Right lobe of liver (tissue), 6 donors: ENCODE data around the gene CDC37. TPM values are rescaled to one million over a fixed set of nuclear protein-coding genes. Genes with fewer than 3 reads are reported as not detected.
A peak's percentile ranks its signal among the peaks of the same experiment; 100 is the strongest.

Experiments
- ATAC-seq, 4 donors: fragments of 200-7000 bp; cut with Tn5 transposase; one replicate each; pipeline ENCODE4 v1.9.1; 2020; ENCODE audit warnings: mild to moderate bottlenecking in 4 of 4, moderate library complexity in 4 of 4
- DNase-seq, 3 donors: peaks; one replicate each; pipeline ENCODE4 v3.0.0-alpha.2; 2020
- H3K27ac ChIP-seq, 3 donors: fragments of 200-600 bp; one replicate each; pipeline ENCODE4 v1.8.0; 2022
- H3K27me3 ChIP-seq, 2 donors: fragments of 200-600 bp; one replicate each; pipeline ENCODE4 v1.8.0; 2022
- H3K36me3 ChIP-seq, 4 donors: fragments of 200-600 bp; sonication (generic) in 1 of 4; one replicate each; pipeline versions ENCODE4 v1.5.1 to v1.8.0; 2017 to 2022; ENCODE audit warnings: control low read depth in 1 of 4
- H3K4me1 ChIP-seq, 4 donors: fragments of 200-600 bp; sonication (generic) in 1 of 4; one replicate each; pipeline versions ENCODE4 v1.5.1 to v1.8.0; 2017 to 2022; ENCODE audit warnings: control low read depth in 1 of 4
- H3K4me3 ChIP-seq, 3 donors: fragments of 200-600 bp; one replicate each; pipeline ENCODE4 v1.8.0; 2022
- H3K9me3 ChIP-seq, 4 donors: fragments of 200-600 bp; sonication (generic) in 1 of 4; one replicate each; pipeline versions ENCODE4 v1.5.1 to v1.8.0; 2017 to 2022; ENCODE audit warnings: control low read depth in 1 of 4
- POLR2A ChIP-seq: fragments of 450-650 bp; IDR thresholded peaks from one replicate; pipeline ENCODE4 v1.6.1; 2017; ENCODE audit warnings: antibody characterized with exemption, mild to moderate bottlenecking
- WGBS: methylation state at CpG from one replicate; pipeline ENCODE4 v1.1.6; 2018; ENCODE audit warnings: low coverage, low lambda C conversion rate; ENCODE audit not compliant: insufficient coverage; ENCODE audit errors: missing lambda C conversion rate; 5-methylcytosine and 5-hydroxymethylcytosine counted together
- intact Hi-C, 2 donors: fragments of 100-400 bp; cut with DNase I; formaldehyde crosslinking; loops; one replicate each; pipeline versions ENCODE4 v1.11.2 to v1.14.1; 2022
- total RNA-seq, 6 experiments: library from RNA; depleted of rRNA in 2 of 6; stranded (reverse); fragments of >200 nt in 2 of 6; fragmentation: NEBNext Ultra II Directional in 3 of 6; extraction: Animal tissue kit (Norgen Biotek cat#: 25700) in 3 of 6; gene quantifications; one replicate each; pipeline versions ENCODE4 v1.1.0 to v1.2.4, GENCODE V29; 2016 to 2023
- TF ChIP-seq, protein P1 (sequence below), 4 donors: fragments of 200-600 bp in 3 of 4; fragments of 450-650 bp in 1 of 4; IDR thresholded peaks; one replicate each; pipeline versions ENCODE4 v1.5.1 to v1.8.0; 2016 to 2022; ENCODE audit warnings: antibody characterized with exemption in 4 of 4, mild to moderate bottlenecking in 2 of 4
- donor health status: DM: no; HTN: yes; CAD: no.
- donor health status: DM: no; HTN: no; CAD: no.
- donor health status: DM: no; HTN: no; CAD: no.
- donor health status: DM: no; HTN: yes; CAD: no.
- donor health status: DM: no; HTN: yes; CAD: no.

Gene CDC37
- total RNA-seq, 6 experiments from 2014 or later = 39.6 to 74.9 (median 50.1) TPM

DNA sequence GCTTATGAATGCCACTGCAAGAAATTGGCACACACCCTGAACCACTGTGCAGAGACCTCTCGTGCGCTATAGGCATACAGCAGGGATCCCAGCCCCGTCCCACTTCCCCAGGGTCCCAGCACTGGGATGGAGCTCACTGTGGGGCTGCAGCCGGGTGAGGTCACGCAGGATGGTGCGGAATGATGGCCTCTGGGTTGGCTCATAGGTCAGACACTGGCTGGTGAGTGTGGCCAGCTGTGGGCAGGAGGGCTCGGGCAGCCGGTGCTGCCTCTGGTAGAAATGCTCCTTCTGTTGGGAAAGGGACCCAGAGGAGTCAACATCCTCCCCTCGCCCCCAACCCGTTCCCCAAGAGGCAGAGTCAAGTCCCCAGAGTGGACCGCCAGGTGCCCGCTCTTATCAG lies 46.9 kb downstream of the CDC37 start:
- intact Hi-C loops = no loop called here
- Histone ChIP-seq H3K9me3 (no peaks in the 10 kb centered on the region), H3K27ac (no peak overlapping the region), H3K27me3 (no peaks in the 10 kb centered on the region), H3K36me3 (peaks cover 0 to 44% (median 10%) of the 10 kb centered on the region in 4 donors), H3K4me1 (peaks cover 0 to 17% (median 4%) of the 10 kb centered on the region in 4 donors), H3K4me3 (no peak overlapping the region)
- no CpG with 5 or more reads among the region's 12 CpGs for WGBS
- TF ChIP-seq, protein P1, sequence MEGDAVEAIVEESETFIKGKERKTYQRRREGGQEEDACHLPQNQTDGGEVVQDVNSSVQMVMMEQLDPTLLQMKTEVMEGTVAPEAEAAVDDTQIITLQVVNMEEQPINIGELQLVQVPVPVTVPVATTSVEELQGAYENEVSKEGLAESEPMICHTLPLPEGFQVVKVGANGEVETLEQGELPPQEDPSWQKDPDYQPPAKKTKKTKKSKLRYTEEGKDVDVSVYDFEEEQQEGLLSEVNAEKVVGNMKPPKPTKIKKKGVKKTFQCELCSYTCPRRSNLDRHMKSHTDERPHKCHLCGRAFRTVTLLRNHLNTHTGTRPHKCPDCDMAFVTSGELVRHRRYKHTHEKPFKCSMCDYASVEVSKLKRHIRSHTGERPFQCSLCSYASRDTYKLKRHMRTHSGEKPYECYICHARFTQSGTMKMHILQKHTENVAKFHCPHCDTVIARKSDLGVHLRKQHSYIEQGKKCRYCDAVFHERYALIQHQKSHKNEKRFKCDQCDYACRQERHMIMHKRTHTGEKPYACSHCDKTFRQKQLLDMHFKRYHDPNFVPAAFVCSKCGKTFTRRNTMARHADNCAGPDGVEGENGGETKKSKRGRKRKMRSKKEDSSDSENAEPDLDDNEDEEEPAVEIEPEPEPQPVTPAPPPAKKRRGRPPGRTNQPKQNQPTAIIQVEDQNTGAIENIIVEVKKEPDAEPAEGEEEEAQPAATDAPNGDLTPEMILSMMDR (IDR thresholded peaks at IDR 0.05) = no peak
- no peak for TF ChIP-seq POLR2A
- DNase-seq (no peak), ATAC-seq (no peak)

DNA sequence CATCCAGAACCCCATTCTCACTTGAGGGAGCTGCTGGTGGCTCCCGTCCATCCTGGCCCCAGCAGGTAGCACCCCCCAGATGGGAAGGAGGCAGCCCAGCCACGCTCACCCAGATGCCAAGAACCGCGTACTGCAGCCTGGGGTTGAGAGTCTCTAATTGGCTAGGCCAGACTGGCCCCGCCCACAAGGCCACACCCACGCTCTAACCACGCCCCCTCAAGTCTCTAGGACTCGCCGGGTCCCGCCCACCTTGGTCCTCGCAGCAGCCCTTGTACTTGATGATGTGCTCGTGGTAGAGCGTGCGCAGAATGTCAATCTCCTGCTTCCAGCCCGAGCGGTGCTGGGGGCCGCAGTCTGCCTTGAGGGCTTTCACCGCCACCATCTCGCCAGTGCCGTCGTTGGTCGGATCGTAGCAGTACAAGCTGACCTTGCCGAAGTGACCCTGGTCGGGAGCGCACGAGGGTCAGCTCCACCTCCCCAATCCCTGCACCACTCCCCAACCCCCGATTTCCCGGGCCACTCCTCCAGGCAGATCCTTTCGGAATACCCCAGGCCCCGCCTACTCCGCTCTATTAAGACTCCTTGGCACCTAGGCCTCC lies 49.5 kb downstream of the CDC37 start:
- TF ChIP-seq POLR2A = no peak
- TF ChIP-seq, protein P1 (IDR thresholded peaks at IDR 0.05) = no peak
- H3K27ac ChIP-seq = peak overlapping the region in 2 of 3 donors; percentile 85 to 88
- peak overlapping the region; percentile 14 to 49 (median 41) for H3K4me3 ChIP-seq
- ATAC-seq (peak; percentile 37 to 67 (median 53)), DNase-seq (peak; percentile 52 to 83 (median 68))
- WGBS = no CpG with 5 or more reads among the region's 32 CpGs
- H3K27me3 ChIP-seq = no peaks in the 10 kb centered on the region
- peaks cover 0 to 17% (median 4%) of the 10 kb centered on the region in 4 donors for H3K4me1 ChIP-seq
- peaks cover 0 to 38% (median 10%) of the 10 kb centered on the region in 4 donors for H3K36me3 ChIP-seq
- intact Hi-C loops = no loop called here
- H3K9me3 ChIP-seq = no peaks in the 10 kb centered on the region

DNA sequence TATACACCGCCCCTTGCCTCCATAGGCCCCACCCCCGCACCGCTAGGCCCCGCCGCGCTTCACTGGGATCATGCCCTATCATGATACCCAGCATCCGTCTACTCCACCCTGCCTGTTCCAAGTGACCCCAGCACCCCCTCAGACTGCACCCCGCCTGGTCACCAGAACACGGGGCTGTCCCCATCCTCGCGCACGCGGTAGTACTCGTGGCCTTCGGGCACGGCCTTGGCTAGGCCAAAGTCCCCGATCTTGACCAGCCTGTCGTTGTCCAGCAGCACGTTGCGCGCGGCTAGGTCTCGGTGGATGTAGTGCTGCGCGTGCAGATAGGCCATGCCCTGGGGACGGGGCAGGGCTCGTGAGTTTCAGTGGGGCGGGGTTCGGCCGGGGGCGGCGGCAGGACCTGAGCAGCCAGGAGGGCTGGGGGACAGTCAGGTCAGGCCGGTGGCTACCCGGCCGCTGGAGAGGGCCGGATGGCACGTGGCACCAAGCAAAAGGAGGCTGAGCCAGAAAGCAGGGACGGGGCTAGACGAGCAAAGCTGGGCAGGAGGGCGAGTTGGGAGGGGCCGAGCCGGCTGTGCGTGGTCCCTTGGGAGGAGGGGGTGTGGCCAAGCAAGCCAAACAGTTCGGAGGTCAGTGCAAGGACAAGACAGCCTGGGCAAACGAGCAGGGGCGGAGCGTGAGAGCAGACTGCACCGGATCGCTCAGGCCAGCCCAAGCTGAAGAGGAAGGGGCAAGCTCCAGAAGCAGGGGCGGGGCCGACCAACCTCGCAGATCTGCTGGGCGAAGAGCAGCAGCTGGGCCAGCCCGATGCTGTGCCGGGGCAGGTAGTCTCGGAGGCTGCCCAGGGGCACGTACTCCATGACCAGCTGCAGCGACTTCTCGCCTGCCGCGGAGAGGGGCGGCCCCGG lies 50.3 kb downstream of the CDC37 start:
- Histone ChIP-seq H3K27ac (peak overlapping the region; percentile 28 to 88 (median 85)), H3K4me1 (peaks cover 0 to 17% (median 4%) of the 10 kb centered on the region in 4 donors), H3K4me3 (peak overlapping the region; percentile 14 to 49 (median 41)), H3K27me3 (no peaks in the 10 kb centered on the region), H3K36me3 (peaks cover 0 to 32% (median 8%) of the 10 kb centered on the region in 4 donors), H3K9me3 (no peaks in the 10 kb centered on the region)
- TF ChIP-seq POLR2A = no peak
- TF ChIP-seq, protein P1 (IDR thresholded peaks at IDR 0.05) = no peak
- intact Hi-C loops = no loop called here
- 43% methylated on average over 37 of the region's 63 CpGs for WGBS
- ATAC-seq = peak; percentile 81 to 92 (median 87)
- DNase-seq = peak; percentile 83 to 96 (median 93)

DNA sequence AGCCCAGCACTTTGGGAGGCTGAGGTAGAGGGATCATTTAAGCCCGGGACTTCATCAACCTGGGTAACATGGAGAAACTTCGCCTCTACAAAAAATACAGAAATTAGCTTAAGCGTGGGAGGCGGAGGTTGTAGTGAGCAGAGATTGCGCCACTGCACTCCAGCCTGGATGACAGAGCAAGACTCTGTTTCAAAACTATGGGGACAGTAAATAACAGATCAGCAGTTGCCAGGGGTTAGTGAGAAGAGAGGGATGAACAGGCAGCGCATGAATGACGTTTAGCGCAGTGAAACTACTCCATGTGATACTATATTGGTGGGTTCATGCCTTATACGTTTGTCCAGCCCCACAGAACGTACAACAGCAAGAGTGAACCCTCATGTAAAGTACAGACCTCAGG lies 56.8 kb downstream of the CDC37 start:
- peaks cover 0 to 5% (median 0%) of the 10 kb centered on the region in 4 donors for H3K36me3 ChIP-seq
- DNase-seq = peak; percentile 55 to 83 (median 78)
- H3K27ac ChIP-seq = peak overlapping the region; percentile 68 to 98 (median 96)
- H3K9me3 ChIP-seq = no peaks in the 10 kb centered on the region
- TF ChIP-seq, protein P1 (IDR thresholded peaks at IDR 0.05) = no peak
- TF ChIP-seq POLR2A = peak; percentile 64
- H3K4me3 ChIP-seq = peak overlapping the region in 1 of 3 donors; percentile 7
- WGBS = 8% methylated on average over 9 of the region's 10 CpGs
- intact Hi-C loops = no loop called here
- no peaks in the 10 kb centered on the region for H3K27me3 ChIP-seq
- H3K4me1 ChIP-seq = peaks cover 0 to 13% (median 6%) of the 10 kb centered on the region in 4 donors
- peak; percentile 94 to 95 (median 94) for ATAC-seq
